Measurements from ENCODE around the gene MSH4. TPM values are rescaled to one million over a fixed set of nuclear protein-coding genes. Genes with fewer than 3 reads are reported as not detected.
"Not testable (repeated sequence)": the region's sequence is repeated elsewhere in the genome, so short reads cannot be mapped to it uniquely, and the experiment has no call there.

Gene MSH4
- total RNA-seq, 1 donor from 2014 or later = not detected

GRCh38 chr1:75771978-75772377 is 24.7 kb upstream of the MSH4 start:
- Mint-ChIP-seq H3K36me3 (no peaks in the 10 kb centered on the region), H3K27me3 (ENCODE audit: insufficient read depth, low read depth) (no peaks in the 10 kb centered on the region), H3K9me3 (peaks cover under 1% of the 10 kb centered on the region), H3K4me3 (no peak overlapping the region), H3K4me1 (no peaks in the 10 kb centered on the region), H3K27ac (no peak overlapping the region)
- Histone ChIP-seq H3K27me3 (no peaks in the 10 kb centered on the region), H3K9me3 (ENCODE audit: low read depth) (no peaks in the 10 kb centered on the region), H3K4me1 (no peaks in the 10 kb centered on the region), H4K20me1 (ENCODE audit: low read depth) (no peaks in the 10 kb centered on the region), H3K4me2 (no peak overlapping the region), H3F3A (ENCODE audit: low read depth) (no peaks in the 10 kb centered on the region), H3K4me3 (no peak overlapping the region), H3K36me3 (no peaks in the 10 kb centered on the region), H3K27ac (no peak overlapping the region), H2AFZ (replicated peaks) (no peak overlapping the region), H3K79me2 (ENCODE audit: low read depth) (no peaks in the 10 kb centered on the region), H3K9ac (no peak overlapping the region)
- no peak for TF ChIP-seq CTCF (IDR thresholded peaks at IDR 0.05)
- TF ChIP-seq EZH2 (IDR thresholded peaks at IDR 0.05) = no peak
- TF ChIP-seq EZH2phosphoT487 (IDR thresholded peaks at IDR 0.05) = no peak
- no peak for DNase-seq (ENCODE audit: low spot score)

GRCh38 chr1:75777812-75778211 is 18.9 kb upstream of the MSH4 start:
- H2AFZ ChIP-seq (replicated peaks); H3K79me2 ChIP-seq (ENCODE audit: low read depth); H3F3A ChIP-seq (ENCODE audit: low read depth); H4K20me1 ChIP-seq (ENCODE audit: low read depth); DNase-seq (ENCODE audit: low spot score); H3K36me3 ChIP-seq; H3K9me3 ChIP-seq (ENCODE audit: low read depth); H3K36me3 Mint-ChIP-seq; H3K27ac ChIP-seq; H3K4me3 ChIP-seq; H3K9ac ChIP-seq; H3K27ac Mint-ChIP-seq; H3K4me1 ChIP-seq; H3K4me3 Mint-ChIP-seq; H3K4me2 ChIP-seq; H3K4me1 Mint-ChIP-seq; H3K27me3 Mint-ChIP-seq (ENCODE audit: insufficient read depth, low read depth); H3K27me3 ChIP-seq; H3K9me3 Mint-ChIP-seq: not testable (repeated sequence)

- H3K36me3 Mint-ChIP-seq; H3K27ac Mint-ChIP-seq; H3K9me3 Mint-ChIP-seq; H3K27ac ChIP-seq; H2AFZ ChIP-seq (replicated peaks); H3K9me3 ChIP-seq (ENCODE audit: low read depth); H3K27me3 Mint-ChIP-seq (ENCODE audit: insufficient read depth, low read depth); H3K4me3 Mint-ChIP-seq; H3K4me1 Mint-ChIP-seq; H3K79me2 ChIP-seq (ENCODE audit: low read depth); H3F3A ChIP-seq (ENCODE audit: low read depth); H3K36me3 ChIP-seq; H3K4me3 ChIP-seq; H3K27me3 ChIP-seq; H4K20me1 ChIP-seq (ENCODE audit: low read depth); DNase-seq (ENCODE audit: low spot score); H3K4me1 ChIP-seq; H3K9ac ChIP-seq; H3K4me2 ChIP-seq: not testable (repeated sequence)
These were observed 18.0 kb upstream of the MSH4 start for GRCh38 chr1:75778694-75779093.

GRCh38 chr1:75780183-75780582 is 16.5 kb upstream of the MSH4 start:
- H3K27ac Mint-ChIP-seq; H3K36me3 ChIP-seq; H3K4me1 ChIP-seq; H3K9ac ChIP-seq; H3K9me3 ChIP-seq (ENCODE audit: low read depth); H3K4me3 Mint-ChIP-seq; H3K4me2 ChIP-seq; H3K27ac ChIP-seq; DNase-seq (ENCODE audit: low spot score); H3K27me3 ChIP-seq; H4K20me1 ChIP-seq (ENCODE audit: low read depth); H2AFZ ChIP-seq (replicated peaks); H3K4me3 ChIP-seq; H3K27me3 Mint-ChIP-seq (ENCODE audit: insufficient read depth, low read depth); H3K79me2 ChIP-seq (ENCODE audit: low read depth); H3K36me3 Mint-ChIP-seq; H3F3A ChIP-seq (ENCODE audit: low read depth); H3K4me1 Mint-ChIP-seq: not testable (repeated sequence)
- peaks cover 12% of the 10 kb centered on the region for H3K9me3 Mint-ChIP-seq

DNA sequence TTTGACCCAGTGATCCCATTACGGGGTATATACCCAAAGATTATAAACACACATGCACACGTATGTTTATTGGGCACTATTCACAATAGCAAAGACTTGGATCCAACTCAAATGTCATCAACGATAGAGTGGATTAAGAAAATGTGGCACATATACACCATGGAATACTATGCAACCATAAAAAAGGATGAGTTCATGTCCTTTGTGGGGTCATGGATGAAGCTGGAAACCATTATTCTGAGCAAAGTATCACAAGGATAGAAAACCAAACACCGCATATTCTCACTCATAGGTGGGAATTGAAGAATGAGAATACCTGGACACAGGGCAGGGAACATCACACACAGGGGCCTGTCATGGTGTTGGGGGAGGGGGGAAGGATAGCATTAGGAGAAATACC is 12.8 kb upstream of the MSH4 start:
- H3K27me3 Mint-ChIP-seq (ENCODE audit: insufficient read depth, low read depth); H3K27me3 ChIP-seq: not testable (repeated sequence)
- H3K4me1 Mint-ChIP-seq = peaks cover 26% of the 10 kb centered on the region

More for the DNA sequence above, 12.8 kb upstream of the MSH4 start:
- H3K36me3 ChIP-seq; H3K9me3 Mint-ChIP-seq; H3K27ac Mint-ChIP-seq; H3K27ac ChIP-seq; H3K4me2 ChIP-seq; H3K36me3 Mint-ChIP-seq; DNase-seq (ENCODE audit: low spot score); H3K4me3 ChIP-seq; H3K9ac ChIP-seq; H2AFZ ChIP-seq (replicated peaks); H3K9me3 ChIP-seq (ENCODE audit: low read depth): not testable (repeated sequence)
- peaks cover 25% of the 10 kb centered on the region for H4K20me1 ChIP-seq (ENCODE audit: low read depth)
- peaks cover 29% of the 10 kb centered on the region for H3K79me2 ChIP-seq (ENCODE audit: low read depth)
- H3F3A ChIP-seq (ENCODE audit: low read depth) = peaks cover 11% of the 10 kb centered on the region
- peaks cover 23% of the 10 kb centered on the region for H3K4me1 ChIP-seq
- peak overlapping the region; percentile 60 for H3K4me3 Mint-ChIP-seq
